ENCODE results near the gene CACNA1B. TPM values are rescaled to one million over a fixed set of nuclear protein-coding genes. Genes with fewer than 3 reads are reported as not detected.

Gene CACNA1B
- total and polyA plus RNA-seq, 2 of the 13 experiments (the other 11 are each of a cell fraction or from before 2014, with no cell fraction given), result under 0.01 to 0.04 TPM

DNA sequence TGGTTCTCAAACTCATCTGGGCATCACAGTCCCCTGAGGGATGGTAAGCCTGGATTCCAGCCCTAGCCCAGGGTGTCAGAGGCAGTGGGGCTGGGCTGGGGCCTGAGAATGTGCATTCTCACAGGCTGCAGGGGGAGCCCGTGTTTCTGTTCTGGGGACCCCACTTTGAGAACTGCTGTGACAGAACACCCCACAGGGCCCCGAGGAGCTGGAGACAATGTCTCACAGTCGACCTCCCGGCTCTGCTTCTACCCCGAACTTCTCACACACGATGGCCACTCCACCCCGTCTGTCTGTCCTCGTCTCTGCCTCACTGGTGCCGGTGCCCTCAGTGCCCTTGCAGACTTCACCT, 130.0 kb downstream of the CACNA1B start:
- POLR2A ChIA-PET, result no interaction called here
- TF ChIP-seq, protein P1, sequence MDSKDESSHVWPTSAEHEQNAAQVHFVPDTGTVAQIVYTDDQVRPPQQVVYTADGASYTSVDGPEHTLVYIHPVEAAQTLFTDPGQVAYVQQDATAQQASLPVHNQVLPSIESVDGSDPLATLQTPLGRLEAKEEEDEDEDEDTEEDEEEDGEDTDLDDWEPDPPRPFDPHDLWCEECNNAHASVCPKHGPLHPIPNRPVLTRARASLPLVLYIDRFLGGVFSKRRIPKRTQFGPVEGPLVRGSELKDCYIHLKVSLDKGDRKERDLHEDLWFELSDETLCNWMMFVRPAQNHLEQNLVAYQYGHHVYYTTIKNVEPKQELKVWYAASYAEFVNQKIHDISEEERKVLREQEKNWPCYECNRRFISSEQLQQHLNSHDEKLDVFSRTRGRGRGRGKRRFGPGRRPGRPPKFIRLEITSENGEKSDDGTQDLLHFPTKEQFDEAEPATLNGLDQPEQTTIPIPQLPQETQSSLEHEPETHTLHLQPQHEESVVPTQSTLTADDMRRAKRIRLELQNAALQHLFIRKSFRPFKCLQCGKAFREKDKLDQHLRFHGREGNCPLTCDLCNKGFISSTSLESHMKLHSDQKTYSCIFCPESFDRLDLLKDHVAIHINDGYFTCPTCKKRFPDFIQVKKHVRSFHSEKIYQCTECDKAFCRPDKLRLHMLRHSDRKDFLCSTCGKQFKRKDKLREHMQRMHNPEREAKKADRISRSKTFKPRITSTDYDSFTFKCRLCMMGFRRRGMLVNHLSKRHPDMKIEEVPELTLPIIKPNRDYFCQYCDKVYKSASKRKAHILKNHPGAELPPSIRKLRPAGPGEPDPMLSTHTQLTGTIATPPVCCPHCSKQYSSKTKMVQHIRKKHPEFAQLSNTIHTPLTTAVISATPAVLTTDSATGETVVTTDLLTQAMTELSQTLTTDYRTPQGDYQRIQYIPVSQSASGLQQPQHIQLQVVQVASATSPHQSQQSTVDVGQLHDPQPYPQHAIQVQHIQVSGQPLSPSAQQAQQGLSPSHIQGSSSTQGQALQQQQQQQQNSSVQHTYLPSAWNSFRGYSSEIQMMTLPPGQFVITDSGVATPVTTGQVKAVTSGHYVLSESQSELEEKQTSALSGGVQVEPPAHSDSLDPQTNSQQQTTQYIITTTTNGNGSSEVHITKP (CRISPR knock-in tag; IDR thresholded peaks at IDR 0.05; ENCODE audit: low read depth), result no peak
- no peak for TF ChIP-seq U2AF1 (optimal IDR thresholded peaks at IDR 0.05; ENCODE audit: low read depth, low read length)
- no peak for TF ChIP-seq ZBTB46 (CRISPR knock-in tag; IDR thresholded peaks at IDR 0.05; ENCODE audit: borderline replicate concordance)
- TF ChIP-seq, protein P2, sequence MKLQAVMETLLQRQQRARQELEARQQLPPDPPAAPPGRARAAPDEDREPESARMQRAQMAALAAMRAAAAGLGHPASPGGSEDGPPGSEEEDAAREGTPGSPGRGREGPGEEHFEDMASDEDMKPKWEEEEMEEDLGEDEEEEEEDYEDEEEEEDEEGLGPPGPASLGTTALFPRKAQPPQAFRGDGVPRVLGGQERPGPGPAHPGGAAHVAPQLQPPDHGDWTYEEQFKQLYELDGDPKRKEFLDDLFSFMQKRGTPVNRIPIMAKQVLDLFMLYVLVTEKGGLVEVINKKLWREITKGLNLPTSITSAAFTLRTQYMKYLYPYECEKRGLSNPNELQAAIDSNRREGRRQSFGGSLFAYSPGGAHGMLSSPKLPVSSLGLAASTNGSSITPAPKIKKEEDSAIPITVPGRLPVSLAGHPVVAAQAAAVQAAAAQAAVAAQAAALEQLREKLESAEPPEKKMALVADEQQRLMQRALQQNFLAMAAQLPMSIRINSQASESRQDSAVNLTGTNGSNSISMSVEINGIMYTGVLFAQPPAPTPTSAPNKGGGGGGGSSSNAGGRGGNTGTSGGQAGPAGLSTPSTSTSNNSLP (IDR thresholded peaks at IDR 0.05; ENCODE audit: low read depth, low read length), result no peak
- TF ChIP-seq HOXA3 (CRISPR knock-in tag; IDR thresholded peaks at IDR 0.05), result no peak
- TF ChIP-seq ZNF232 (CRISPR knock-in tag; IDR thresholded peaks at IDR 0.05; ENCODE audit: borderline replicate concordance), result no peak
- TF ChIP-seq ZNF703 (CRISPR knock-in tag; IDR thresholded peaks at IDR 0.05; ENCODE audit: borderline replicate concordance), result no peak
- TF ChIP-seq, protein P3, sequence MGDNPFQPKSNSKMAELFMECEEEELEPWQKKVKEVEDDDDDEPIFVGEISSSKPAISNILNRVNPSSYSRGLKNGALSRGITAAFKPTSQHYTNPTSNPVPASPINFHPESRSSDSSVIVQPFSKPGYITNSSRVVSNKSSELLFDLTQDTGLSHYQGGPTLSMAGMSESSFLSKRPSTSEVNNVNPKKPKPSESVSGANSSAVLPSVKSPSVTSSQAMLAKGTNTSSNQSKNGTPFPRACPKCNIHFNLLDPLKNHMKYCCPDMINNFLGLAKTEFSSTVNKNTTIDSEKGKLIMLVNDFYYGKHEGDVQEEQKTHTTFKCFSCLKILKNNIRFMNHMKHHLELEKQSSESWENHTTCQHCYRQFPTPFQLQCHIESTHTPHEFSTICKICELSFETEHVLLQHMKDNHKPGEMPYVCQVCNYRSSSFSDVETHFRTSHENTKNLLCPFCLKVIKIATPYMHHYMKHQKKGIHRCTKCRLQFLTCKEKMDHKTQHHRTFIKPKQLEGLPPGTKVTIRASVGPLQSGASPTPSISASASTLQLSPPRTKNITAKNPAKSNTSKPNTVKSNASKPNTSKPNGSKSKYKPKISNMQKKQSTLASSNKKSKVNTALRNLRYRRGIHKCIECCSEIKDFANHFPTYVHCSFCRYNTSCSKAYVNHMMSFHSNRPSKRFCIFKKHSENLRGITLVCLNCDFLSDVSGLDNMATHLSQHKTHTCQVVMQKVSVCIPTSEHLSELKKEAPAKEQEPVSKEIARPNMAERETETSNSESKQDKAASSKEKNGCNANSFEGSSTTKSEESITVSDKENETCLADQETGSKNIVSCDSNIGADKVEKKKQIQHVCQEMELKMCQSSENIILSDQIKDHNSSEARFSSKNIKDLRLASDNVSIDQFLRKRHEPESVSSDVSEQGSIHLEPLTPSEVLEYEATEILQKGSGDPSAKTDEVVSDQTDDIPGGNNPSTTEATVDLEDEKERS (CRISPR knock-in tag; IDR thresholded peaks at IDR 0.05), result no peak
- no peak for TF ChIP-seq HNRNPUL1 (IDR thresholded peaks at IDR 0.05; ENCODE audit: low read depth, low read length)
- no peak for TF ChIP-seq GLI4 (CRISPR knock-in tag; IDR thresholded peaks at IDR 0.05; ENCODE audit: borderline replicate concordance)
- no peak for TF ChIP-seq KDM6A (CRISPR knock-in tag; IDR thresholded peaks at IDR 0.05; ENCODE audit: low read depth)
- no peak for TF ChIP-seq ZNF563 (CRISPR knock-in tag; IDR thresholded peaks at IDR 0.05)
- TF ChIP-seq MAF1 (CRISPR knock-in tag; IDR thresholded peaks at IDR 0.05; ENCODE audit: borderline replicate concordance), result no peak
- BruUV-seq (replicated peaks), result no TSS peak
- in situ Hi-C loops (cut with HindIII; ENCODE audit: extremely low pct_ligation_motif_present, low pct_unique_long_range_greater_than_20kb), result no loop called here
- intact Hi-C loops (cut with micrococcal nuclease; ENCODE audit: unreplicated experiment), result no loop called here
- H3K4me3 ChIP-seq (replicated peaks in 1 of 3; ENCODE audit: insufficient read depth in 1 of 3, low read depth in 2 of 3, low read length in 3 of 3), result no peak overlapping the region
- H4K20me1 ChIP-seq (ENCODE audit: insufficient read depth, low read length), result no peaks in the 10 kb centered on the region
- no peaks in the 10 kb centered on the region for H3K9me3 ChIP-seq (ENCODE audit: low read length)
- no peaks in the 10 kb centered on the region for H3K36me3 ChIP-seq (replicated peaks in 1 of 2; ENCODE audit: control insufficient read depth in 1 of 2, insufficient read depth in 2 of 2, low read length in 2 of 2)
- H3K27me3 ChIP-seq (ENCODE audit: control insufficient read depth in 1 of 2, insufficient read depth in 2 of 2, low read length in 2 of 2), result peaks cover 2 to 6% of the 10 kb centered on the region in 2 experiments; a peak in 3 of 5 replicates
- 79% methylated on average over 3 of the region's 9 CpGs for WGBS (ENCODE audit: low lambda C conversion rate)
- H3K27ac ChIP-seq (ENCODE audit: extremely low read length, insufficient read depth, low read length), result no peak overlapping the region
- FAIRE-seq, result no peak
- ATAC-seq, result no peak
- no peaks in the 10 kb centered on the region for H3K79me2 ChIP-seq (ENCODE audit: insufficient read depth, low read length)
- no peak for DNase-seq (ENCODE audit: low spot score)
- H3K4me2 ChIP-seq (ENCODE audit: low read depth, low read length), result no peak overlapping the region
- CTCF ChIA-PET (ENCODE audit: low intra/inter-chr PET ratio, low total read pairs), result no interaction called here
- H3K9ac ChIP-seq (ENCODE audit: insufficient read depth, low read depth, low read length), result no peak overlapping the region
- H3K4me1 ChIP-seq (ENCODE audit: insufficient read depth, low read length), result no peaks in the 10 kb centered on the region
- no peak overlapping the region for H2AFZ ChIP-seq (ENCODE audit: low read length)

All from HepG2 (cell line).